Lower lobe of right lung (tissue), 2 donors: ENCODE results near the gene ROGDI. TPM values are rescaled to one million over a fixed set of nuclear protein-coding genes. Genes with fewer than 3 reads are reported as not detected.

ENCODE experiments used
- ATAC-seq, 2 donors: fragments of 200-7000 bp; cut with Tn5 transposase; one replicate each; pipeline ENCODE4 v1.9.1; 2020 to 2022; ENCODE audit warnings: mild to moderate bottlenecking in 2 of 2, moderate library complexity in 2 of 2
- DNase-seq: peaks from one replicate; pipeline ENCODE4 v3.0.0-alpha.2; 2020
- H3K27ac ChIP-seq: fragments of 200-600 bp; one replicate; pipeline ENCODE4 v1.8.0; 2022
- H3K27me3 ChIP-seq: fragments of 200-600 bp; one replicate; pipeline ENCODE4 v1.8.0; 2022; ENCODE audit warnings: low read depth
- H3K36me3 ChIP-seq: fragments of 200-600 bp; one replicate; pipeline ENCODE4 v1.8.0; 2022; ENCODE audit warnings: mild to moderate bottlenecking
- H3K4me1 ChIP-seq: fragments of 200-600 bp; one replicate; pipeline ENCODE4 v1.8.0; 2022
- H3K4me3 ChIP-seq: fragments of 200-600 bp; one replicate; pipeline ENCODE4 v1.8.0; 2022; ENCODE audit warnings: mild to moderate bottlenecking
- H3K9me3 ChIP-seq: fragments of 200-600 bp; one replicate; pipeline ENCODE4 v1.8.0; 2022
- intact Hi-C: fragments of 100-400 bp; cut with DNase I; formaldehyde crosslinking; loops from one replicate; pipeline ENCODE4 v1.11.0; 2022
- total RNA-seq: library from RNA; stranded (reverse); fragmentation: NEBNext Ultra II Directional; extraction: Animal tissue kit (Norgen Biotek cat#: 25700); gene quantifications from one replicate; pipeline ENCODE4 v1.2.1, GENCODE V29; 2021
- TF ChIP-seq, protein P1 (sequence below): fragments of 200-600 bp; IDR thresholded peaks from one replicate; pipeline ENCODE4 v1.8.0; 2022; ENCODE audit warnings: antibody characterized with exemption, mild to moderate bottlenecking
- donor health status: DM: no; HTN: yes; CAD: no; lungs with severe emphysema.

ROGDI gene
- total RNA-seq, 1 donor from 2014 or later: 24.9 TPM

GRCh38 chr16:4768549-4769305 is 33.7 kb downstream of the ROGDI start:
- peak; percentile 95 to 96 for ATAC-seq
- Histone ChIP-seq H3K27me3 (no peaks in the 10 kb centered on the region), H3K27ac (peak overlapping the region; percentile 92), H3K36me3 (peaks cover 15% of the 10 kb centered on the region), H3K4me3 (peak overlapping the region; percentile 96), H3K9me3 (no peaks in the 10 kb centered on the region), H3K4me1 (peaks cover 34% of the 10 kb centered on the region)
- DNase-seq: peak; percentile 98
- intact Hi-C loops: no loop called here
- TF ChIP-seq, protein P1, sequence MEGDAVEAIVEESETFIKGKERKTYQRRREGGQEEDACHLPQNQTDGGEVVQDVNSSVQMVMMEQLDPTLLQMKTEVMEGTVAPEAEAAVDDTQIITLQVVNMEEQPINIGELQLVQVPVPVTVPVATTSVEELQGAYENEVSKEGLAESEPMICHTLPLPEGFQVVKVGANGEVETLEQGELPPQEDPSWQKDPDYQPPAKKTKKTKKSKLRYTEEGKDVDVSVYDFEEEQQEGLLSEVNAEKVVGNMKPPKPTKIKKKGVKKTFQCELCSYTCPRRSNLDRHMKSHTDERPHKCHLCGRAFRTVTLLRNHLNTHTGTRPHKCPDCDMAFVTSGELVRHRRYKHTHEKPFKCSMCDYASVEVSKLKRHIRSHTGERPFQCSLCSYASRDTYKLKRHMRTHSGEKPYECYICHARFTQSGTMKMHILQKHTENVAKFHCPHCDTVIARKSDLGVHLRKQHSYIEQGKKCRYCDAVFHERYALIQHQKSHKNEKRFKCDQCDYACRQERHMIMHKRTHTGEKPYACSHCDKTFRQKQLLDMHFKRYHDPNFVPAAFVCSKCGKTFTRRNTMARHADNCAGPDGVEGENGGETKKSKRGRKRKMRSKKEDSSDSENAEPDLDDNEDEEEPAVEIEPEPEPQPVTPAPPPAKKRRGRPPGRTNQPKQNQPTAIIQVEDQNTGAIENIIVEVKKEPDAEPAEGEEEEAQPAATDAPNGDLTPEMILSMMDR: no peak

GRCh38 chr16:4767872-4768548 is 34.4 kb downstream of the ROGDI start:
- intact Hi-C loops: no loop called here
- TF ChIP-seq, protein P1: no peak
- ATAC-seq (peak; percentile 1 to 21), DNase-seq (no peak)
- peak overlapping the region; percentile 92 for H3K27ac ChIP-seq
- peak overlapping the region; percentile 96 for H3K4me3 ChIP-seq
- no peaks in the 10 kb centered on the region for H3K9me3 ChIP-seq
- H3K36me3 ChIP-seq: peaks cover 22% of the 10 kb centered on the region
- peaks cover 34% of the 10 kb centered on the region for H3K4me1 ChIP-seq
- H3K27me3 ChIP-seq: no peaks in the 10 kb centered on the region

GRCh38 chr16:4766875-4767628 is 35.4 kb downstream of the ROGDI start, which contains the start of gene ZNF500:
ZNF500 (minus strand) TSS chr16:4767162; CDS start chr16:4765978, 1,184 bp downstream.
- Histone ChIP-seq H3K4me1 (peaks cover 34% of the 10 kb centered on the region), H3K27ac (peak within 1 kb of the TSS; percentile 92)

GRCh38 chr16:4765511-4766474 is 36.6 kb downstream of the ROGDI start:
- peaks cover 34% of the 10 kb centered on the region for H3K4me1 ChIP-seq
- TF ChIP-seq, protein P1: no peak
- intact Hi-C loops: no loop called here
- DNase-seq (no peak), ATAC-seq (no peak)
- no peaks in the 10 kb centered on the region for H3K9me3 ChIP-seq
- peak overlapping the region; percentile 96 for H3K4me3 ChIP-seq
- peak overlapping the region; percentile 92 for H3K27ac ChIP-seq
- H3K36me3 ChIP-seq: peaks cover 41% of the 10 kb centered on the region
- H3K27me3 ChIP-seq: no peaks in the 10 kb centered on the region

More at GRCh38 chr16:4766875-4767628, 35.4 kb downstream of the ROGDI start, which contains the start of gene ZNF500:
- no peaks in the 10 kb centered on the region for H3K9me3 ChIP-seq
- TF ChIP-seq, protein P1: no peak
- ATAC-seq (peak; percentile 96), DNase-seq (peak; percentile 99)
- intact Hi-C loops: no loop called here
- H3K27me3 ChIP-seq: no peaks in the 10 kb centered on the region
- peaks cover 32% of the 10 kb centered on the region for H3K36me3 ChIP-seq
- peak within 1 kb of the TSS; percentile 96 for H3K4me3 ChIP-seq
